Esophagus squamous epithelium (tissue), 4 donors: Measurements from ENCODE around the gene RFPL3.

Experiments used
- CTCF ChIP-seq, 6 experiments: fragments of 450-650 bp in 4 of 6; fragments of 200-600 bp in 2 of 6; sonication (generic) in 2 of 6; IDR thresholded peaks; one replicate each; pipeline ENCODE4 v1.5.1; 2016 to 2019; ENCODE audit warnings: antibody characterized with exemption in 6 of 6, mild to moderate bottlenecking in 4 of 6, moderate library complexity in 4 of 6
- POLR2A ChIP-seq, 4 donors: fragments of 450-650 bp; IDR thresholded peaks; one replicate each; pipeline ENCODE4 v1.6.1; 2017; ENCODE audit warnings: antibody characterized with exemption in 4 of 4, mild to moderate bottlenecking in 4 of 4, moderate library complexity in 3 of 4

GRCh38 chr22:32311551-32312071, 46.1 kb upstream of the RFPL3 start:
- TF ChIP-seq CTCF (IDR thresholded peaks at IDR 0.05) (no peak), POLR2A (IDR thresholded peaks at IDR 0.05) (no peak)
